Trophoblast cell (in vitro differentiated cells and primary cell): Measurements from ENCODE around the gene AOAH.

Source experiments
- DNase-seq, 2 donors: peaks; one replicate each; pipeline ENCODE4 v3.0.0-alpha.2; 2016
- H2AFZ ChIP-seq: 2 replicates; pipeline ENCODE4 v1.6.1; 2013; ENCODE audit warnings: low read length, moderate library complexity, mild to moderate bottlenecking; ENCODE audit not compliant: insufficient read depth, poor library complexity
- H2AK5ac ChIP-seq: 2 replicates; pipeline ENCODE4 v1.6.1; 2013; ENCODE audit warnings: mild to moderate bottlenecking, low read length
- H2BK120ac ChIP-seq: 2 replicates; pipeline ENCODE4 v1.6.1; 2013; ENCODE audit warnings: low read length, mild to moderate bottlenecking, moderate library complexity; ENCODE audit not compliant: insufficient read depth, poor library complexity
- H2BK12ac ChIP-seq: 2 replicates; pipeline ENCODE4 v1.6.1; 2013; ENCODE audit warnings: mild to moderate bottlenecking, low read length, moderate library complexity
- H2BK5ac ChIP-seq: 2 replicates; pipeline ENCODE4 v1.6.1; 2013; ENCODE audit warnings: low read length, low read depth, moderate library complexity, mild to moderate bottlenecking; ENCODE audit not compliant: poor library complexity
- H3K14ac ChIP-seq: 2 replicates; pipeline ENCODE4 v1.6.1; 2013; ENCODE audit warnings: mild to moderate bottlenecking, low read length
- H3K18ac ChIP-seq: 2 replicates; pipeline ENCODE4 v1.6.1; 2013; ENCODE audit warnings: mild to moderate bottlenecking, low read length
- H3K23ac ChIP-seq: 2 replicates; pipeline ENCODE4 v1.6.1; 2013; ENCODE audit warnings: low read length
- H3K27ac ChIP-seq: 2 replicates; pipeline ENCODE4 v1.5.1; 2013; ENCODE audit warnings: low read depth, mild to moderate bottlenecking, inconsistent platforms, low read length, moderate library complexity
- H3K27me3 ChIP-seq: 2 replicates; pipeline ENCODE4 v1.6.1; 2013; ENCODE audit warnings: inconsistent platforms, mild to moderate bottlenecking, low read length, moderate library complexity; ENCODE audit not compliant: insufficient read depth
- H3K36me3 ChIP-seq, 2 experiments: 1 replicate in 1 of 2; 2 replicates in 1 of 2; pipeline ENCODE4 v1.6.1; 2013; ENCODE audit warnings: low read length in 2 of 2, mild to moderate bottlenecking in 2 of 2, moderate library complexity in 1 of 2; ENCODE audit not compliant: insufficient read depth in 2 of 2, control insufficient read depth in 1 of 2
- H3K4ac ChIP-seq: 2 replicates; pipeline ENCODE4 v1.6.1; 2013; ENCODE audit warnings: low read depth, mild to moderate bottlenecking, low read length, moderate library complexity
- H3K4me1 ChIP-seq, 2 experiments: 1 replicate in 1 of 2; 2 replicates in 1 of 2; pipeline ENCODE4 v1.6.1; 2013; ENCODE audit warnings: low read length in 2 of 2, mild to moderate bottlenecking in 2 of 2, moderate library complexity in 1 of 2; ENCODE audit not compliant: insufficient read depth in 2 of 2, control insufficient read depth in 1 of 2
- H3K4me2 ChIP-seq: 2 replicates; pipeline ENCODE4 v1.6.1; 2013; ENCODE audit warnings: inconsistent platforms, mild to moderate bottlenecking, low read length, moderate library complexity
- H3K4me3 ChIP-seq: 2 replicates; pipeline ENCODE4 v1.5.1; 2013; ENCODE audit warnings: mild to moderate bottlenecking, low read depth, low read length, inconsistent platforms
- H3K79me1 ChIP-seq: one replicate; pipeline ENCODE4 v1.6.1; 2013; ENCODE audit warnings: low read length
- H3K79me2 ChIP-seq: 2 replicates; pipeline ENCODE4 v1.6.1; 2013; ENCODE audit warnings: low read length, mild to moderate bottlenecking; ENCODE audit not compliant: control insufficient read depth, insufficient read depth, poor library complexity
- H3K9ac ChIP-seq: 2 replicates; pipeline ENCODE4 v1.6.1; 2013; ENCODE audit warnings: mild to moderate bottlenecking, low read length
- H3K9me3 ChIP-seq: 2 replicates; pipeline ENCODE4 v1.6.1; 2013; ENCODE audit warnings: low read depth, mild to moderate bottlenecking, control low read depth, inconsistent platforms, low read length; ENCODE audit not compliant: insufficient read depth
- H4K12ac ChIP-seq: 2 replicates; pipeline ENCODE4 v1.6.1; 2013; ENCODE audit warnings: low read depth, mild to moderate bottlenecking, low read length, moderate library complexity
- H4K8ac ChIP-seq: 2 replicates; pipeline ENCODE4 v1.6.1; 2013; ENCODE audit warnings: low read depth, mild to moderate bottlenecking, low read length, moderate library complexity
- H4K91ac ChIP-seq: one replicate; pipeline ENCODE4 v1.6.1; 2013; ENCODE audit warnings: low read depth, mild to moderate bottlenecking, low read length, moderate library complexity
- WGBS: extraction: QIAGEN DNeasy Blood & Tissue Kit; methylation state at CpG from one replicate; pipeline ENCODE4 v1.1.7; 2013; ENCODE audit warnings: missing lambda C conversion rate; ENCODE audit not compliant: insufficient read length, insufficient coverage; ENCODE audit errors: extremely low coverage; 5-methylcytosine and 5-hydroxymethylcytosine counted together

AOAH gene

GRCh38 chr7:36667007-36667745 lies 57.1 kb downstream of the AOAH start:
- no CpG with 5 or more reads among the region's 2 CpGs for WGBS
- no peak overlapping the region for H4K91ac ChIP-seq
- H3K79me2 ChIP-seq, result no peaks in the 10 kb centered on the region
- no peak overlapping the region for H2BK12ac ChIP-seq
- no peak overlapping the region for H3K14ac ChIP-seq
- no peak overlapping the region for H2AK5ac ChIP-seq
- DNase-seq, result no peak
- no peak overlapping the region for H3K27ac ChIP-seq
- no peak overlapping the region for H3K9ac ChIP-seq
- H2BK120ac ChIP-seq, result no peak overlapping the region
- no peak overlapping the region for H2BK5ac ChIP-seq
- H3K36me3 ChIP-seq, result no peaks in the 10 kb centered on the region
- no peaks in the 10 kb centered on the region for H3K27me3 ChIP-seq
- H3K18ac ChIP-seq, result no peak overlapping the region
- no peak overlapping the region for H3K4me2 ChIP-seq
- H3K4me1 ChIP-seq, result peaks cover 1 to 2% of the 10 kb centered on the region in 2 experiments
- no peak overlapping the region for H3K23ac ChIP-seq
- no peaks in the 10 kb centered on the region for H3K9me3 ChIP-seq
- no peak overlapping the region for H3K4ac ChIP-seq
- no peak overlapping the region for H4K12ac ChIP-seq
- H3K79me1 ChIP-seq, result no peaks in the 10 kb centered on the region
- H4K8ac ChIP-seq, result no peak overlapping the region
- H2AFZ ChIP-seq, result no peak overlapping the region
- H3K4me3 ChIP-seq, result no peak overlapping the region

- Histone ChIP-seq H2BK5ac (no peak overlapping the region), H3K23ac (no peak overlapping the region), H3K79me2 (no peaks in the 10 kb centered on the region), H3K9me3 (no peaks in the 10 kb centered on the region), H2BK12ac (no peak overlapping the region), H4K91ac (no peak overlapping the region), H3K36me3 (no peaks in the 10 kb centered on the region), H3K9ac (no peak overlapping the region), H4K12ac (no peak overlapping the region), H3K27me3 (no peaks in the 10 kb centered on the region), H3K18ac (no peak overlapping the region), H3K4me3 (no peak overlapping the region), H3K27ac (no peak overlapping the region), H2AK5ac (no peak overlapping the region), H2AFZ (no peak overlapping the region), H3K4me1 (peaks cover 18 to 20% of the 10 kb centered on the region in 2 experiments), H3K4me2 (no peak overlapping the region), H4K8ac (no peak overlapping the region), H3K14ac (no peak overlapping the region), H3K4ac (no peak overlapping the region), H3K79me1 (peaks cover 16% of the 10 kb centered on the region), H2BK120ac (no peak overlapping the region)
- WGBS, result no CpG with 5 or more reads among the region's 4 CpGs
- no peak for DNase-seq
These were observed 60.8 kb downstream of the AOAH start for GRCh38 chr7:36663481-36663880.

GRCh38 chr7:36661135-36661840 lies 63.0 kb downstream of the AOAH start:
- no CpG with 5 or more reads among the region's 7 CpGs for WGBS
- H2BK5ac ChIP-seq, result peak overlapping the region; percentile 60
- H3K18ac ChIP-seq, result no peak overlapping the region
- peak overlapping the region; percentile 54 for H2BK120ac ChIP-seq
- no peak overlapping the region for H3K4me3 ChIP-seq
- H3K36me3 ChIP-seq, result no peaks in the 10 kb centered on the region
- no peak overlapping the region for H2AFZ ChIP-seq
- no peaks in the 10 kb centered on the region for H3K27me3 ChIP-seq
- H3K9me3 ChIP-seq, result no peaks in the 10 kb centered on the region
- peaks cover 18 to 20% of the 10 kb centered on the region in 2 experiments for H3K4me1 ChIP-seq
- no peak for DNase-seq
- H4K12ac ChIP-seq, result no peak overlapping the region
- H2BK12ac ChIP-seq, result peak overlapping the region; percentile 6
- no peak overlapping the region for H3K4me2 ChIP-seq
- no peak overlapping the region for H3K14ac ChIP-seq
- peaks cover 18% of the 10 kb centered on the region for H3K79me1 ChIP-seq
- H3K27ac ChIP-seq, result peak overlapping the region; percentile 42
- no peak overlapping the region for H4K8ac ChIP-seq
- H3K23ac ChIP-seq, result no peak overlapping the region
- H3K79me2 ChIP-seq, result no peaks in the 10 kb centered on the region
- peak overlapping the region; percentile 10 for H4K91ac ChIP-seq
- H3K4ac ChIP-seq, result no peak overlapping the region
- H2AK5ac ChIP-seq, result no peak overlapping the region
- H3K9ac ChIP-seq, result no peak overlapping the region

DNA sequence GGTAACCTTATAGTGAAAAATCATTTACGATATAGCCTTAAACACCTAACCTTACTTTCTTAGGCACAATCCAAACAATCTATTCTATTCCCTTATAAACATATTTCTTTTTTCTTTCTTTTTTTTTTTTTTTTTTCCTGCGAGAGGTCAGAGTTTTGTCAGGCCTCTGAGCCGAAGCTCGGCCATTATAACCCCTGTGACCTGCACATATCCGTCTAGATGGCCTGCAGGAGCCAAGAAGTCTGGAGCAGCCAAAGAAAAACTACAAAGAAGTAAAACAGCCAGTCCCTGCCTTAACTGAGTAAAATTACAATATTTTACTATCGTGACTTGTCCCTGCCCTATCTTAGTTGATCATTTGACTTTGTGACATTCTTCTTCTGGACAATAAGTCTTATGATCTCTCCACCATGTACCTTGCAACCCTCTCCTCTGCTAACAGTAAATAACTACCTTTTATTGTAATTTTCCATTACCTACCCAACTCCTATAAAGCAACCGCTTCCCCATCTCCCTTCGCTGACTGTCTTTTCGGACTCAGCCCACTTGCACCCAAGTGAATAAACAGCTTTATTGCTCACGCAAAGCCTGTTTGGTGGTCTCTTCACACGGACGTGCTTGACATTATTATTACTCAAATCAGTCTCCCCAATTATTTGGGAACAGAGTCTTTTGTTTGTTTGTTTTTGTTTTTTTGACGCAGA lies 64.5 kb downstream of the AOAH start:
- H3K14ac ChIP-seq, result peak overlapping the region; percentile 73
- H3K27me3 ChIP-seq, result no peaks in the 10 kb centered on the region
- no peak overlapping the region for H3K4me3 ChIP-seq
- H3K27ac ChIP-seq, result peak overlapping the region; percentile 85
- peaks cover 18% of the 10 kb centered on the region for H3K79me1 ChIP-seq
- H3K4me2 ChIP-seq, result no peak overlapping the region
- no peak overlapping the region for H4K12ac ChIP-seq
- H3K18ac ChIP-seq, result no peak overlapping the region
- no peak for DNase-seq
- H2BK12ac ChIP-seq, result peak overlapping the region; percentile 79
- peaks cover 18 to 20% of the 10 kb centered on the region in 2 experiments for H3K4me1 ChIP-seq
- WGBS, result no CpG with 5 or more reads among the region's 13 CpGs
- H4K8ac ChIP-seq, result peak overlapping the region; percentile 59
- H3K9me3 ChIP-seq, result no peaks in the 10 kb centered on the region
- H2AFZ ChIP-seq, result no peak overlapping the region
- H2BK5ac ChIP-seq, result peak overlapping the region; percentile 79
- no peaks in the 10 kb centered on the region for H3K79me2 ChIP-seq
- H2AK5ac ChIP-seq, result no peak overlapping the region
- H2BK120ac ChIP-seq, result peak overlapping the region; percentile 77
- peak overlapping the region; percentile 39 for H3K4ac ChIP-seq
- no peak overlapping the region for H3K9ac ChIP-seq
- H3K36me3 ChIP-seq, result no peaks in the 10 kb centered on the region
- no peak overlapping the region for H3K23ac ChIP-seq
- H4K91ac ChIP-seq, result peak overlapping the region; percentile 91
